Left renal cortex interstitium (tissue), 4 donors: ENCODE measurements around the gene CEACAM18. TPM values are rescaled to one million over a fixed set of nuclear protein-coding genes. Genes with fewer than 3 reads are reported as not detected.
"Not testable (repeated sequence)": the region's sequence is repeated elsewhere in the genome, so short reads cannot be mapped to it uniquely, and the experiment has no call there.

ENCODE experiments used
- DNase-seq, 4 donors: peaks; one replicate each; pipeline ENCODE4 v3.0.0-alpha.2; 2013; ENCODE audit warnings: low read depth in 4 of 4, low spot score in 2 of 4, missing footprints in 1 of 4
- polyA plus RNA-seq, 4 donors: library from polyadenylated mRNA; unstranded; fragments of 120-200 nt; gene quantifications; one replicate each; pipeline ENCODE4 v1.2.1, GENCODE V29; 2013; ENCODE audit not compliant: insufficient read length in 4 of 4

Gene CEACAM18
- polyA plus RNA-seq, 4 donors: not detected

DNA sequence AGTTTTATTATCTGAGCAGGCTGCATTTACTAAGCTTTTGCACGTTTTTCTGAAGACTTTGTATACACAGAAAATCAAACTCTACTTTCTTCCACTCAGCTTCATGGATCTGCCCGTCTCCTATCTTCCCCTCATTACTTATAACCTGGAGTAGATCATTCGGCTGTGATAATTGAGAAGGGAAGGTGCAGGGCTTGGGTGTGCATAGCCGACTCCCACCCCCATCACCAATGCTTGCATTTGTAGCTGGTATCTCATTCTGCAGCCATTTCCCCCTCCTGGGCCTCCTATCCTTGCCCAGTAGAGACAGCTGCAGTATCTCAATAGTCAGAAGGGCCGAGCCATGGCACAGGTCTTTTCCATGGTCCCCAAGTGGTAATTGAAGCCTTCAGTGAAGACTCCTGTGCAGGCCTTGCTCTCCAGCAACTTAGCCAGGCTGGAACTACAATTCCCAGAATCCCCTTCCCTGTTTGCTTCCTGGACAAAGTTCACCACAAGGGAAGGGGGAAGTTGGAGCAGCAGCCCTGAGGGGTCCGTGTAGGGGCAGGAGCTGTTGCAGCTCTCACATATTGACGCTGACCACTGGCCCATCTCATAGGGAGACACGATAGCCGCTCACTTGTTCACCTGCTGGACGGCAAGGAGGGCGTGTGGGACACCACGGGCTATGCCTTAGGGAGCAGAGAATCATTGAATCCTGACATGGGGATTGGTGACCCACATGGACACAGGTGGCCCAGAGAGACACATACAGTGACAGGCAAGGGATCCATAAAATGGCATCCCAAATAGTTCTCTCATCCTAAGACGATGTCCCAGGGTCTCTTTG is 18.0 kb upstream of the CEACAM18 start:
- DNase-seq: no peak

DNA sequence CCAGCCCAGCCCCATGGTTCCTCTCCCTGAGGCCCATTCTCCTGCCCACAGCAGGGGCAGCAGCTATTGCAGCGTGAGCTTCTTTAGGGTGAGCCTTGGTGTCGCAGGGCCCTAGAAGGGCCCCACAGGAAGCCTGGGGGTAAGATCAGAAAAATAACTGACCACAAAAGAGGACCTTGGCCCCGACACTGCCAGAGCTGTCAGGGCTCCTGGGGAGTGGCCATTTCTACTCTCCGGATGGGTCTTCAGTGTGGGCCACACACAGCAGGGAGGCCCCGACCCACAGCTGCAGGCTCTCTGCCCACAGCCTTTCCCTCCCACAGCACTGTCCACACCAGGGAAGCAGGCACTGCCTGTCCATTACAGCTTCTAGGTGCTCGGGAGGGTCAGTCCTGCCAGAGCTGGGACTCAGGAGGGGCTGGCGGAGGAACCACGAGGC is 16.6 kb upstream of the CEACAM18 start:
- DNase-seq: no peak

DNA sequence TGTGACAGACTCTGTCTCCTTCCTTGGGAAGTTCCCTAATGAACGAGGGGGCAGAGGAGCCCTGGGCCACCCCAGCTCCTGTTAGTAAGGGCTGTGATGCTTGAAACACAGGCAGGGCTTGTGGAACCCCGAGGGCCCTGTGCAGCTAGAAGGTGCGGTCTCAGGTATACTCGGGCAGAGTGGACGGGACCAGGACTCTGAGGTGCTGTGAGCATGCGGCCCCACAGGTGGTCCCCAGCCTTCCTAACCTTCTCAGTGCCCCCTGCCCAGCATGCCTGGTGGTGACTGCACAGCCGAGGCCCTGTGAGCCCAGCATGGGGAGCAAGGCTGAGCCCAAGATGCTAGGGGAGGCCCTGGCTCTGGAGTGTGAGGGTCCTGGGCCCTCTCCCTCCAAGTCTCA is 16.1 kb upstream of the CEACAM18 start:
- DNase-seq: no peak

- DNase-seq: no peak
Measured at GRCh38 chr19:51462681-51463080, 15.7 kb upstream of the CEACAM18 start.

DNA sequence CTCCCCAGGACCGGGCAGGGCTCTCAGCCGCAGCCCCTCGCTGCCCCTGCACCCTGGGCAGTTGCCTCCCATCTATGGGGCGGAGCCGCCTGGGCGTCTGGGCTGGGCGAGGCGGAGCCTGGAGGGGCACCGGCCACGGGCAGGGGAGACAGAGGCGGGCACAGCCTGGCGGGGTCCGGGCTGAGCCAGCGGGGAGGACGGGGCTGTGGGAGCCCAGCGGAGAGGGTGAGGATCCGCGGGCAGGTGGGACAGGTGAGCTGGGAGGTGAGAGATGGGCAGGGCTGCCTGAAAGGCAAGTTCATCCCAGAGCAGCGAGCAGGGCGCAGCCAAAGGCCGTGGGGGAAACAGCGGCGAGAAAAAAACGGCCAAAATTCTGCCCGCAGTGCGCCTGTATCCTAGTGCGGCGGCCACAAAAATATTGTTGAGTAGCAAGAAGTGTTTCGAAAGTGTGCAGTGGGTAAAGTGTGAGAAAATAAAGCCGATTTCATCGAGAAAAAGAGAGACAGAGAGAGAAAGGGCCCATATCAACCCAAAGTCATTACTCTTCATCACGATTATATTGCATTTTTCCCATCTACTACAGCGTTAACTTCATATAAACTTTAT is 14.3 kb upstream of the CEACAM18 start:
- not testable (repeated sequence) for DNase-seq

- DNase-seq: no peak
Measured at GRCh38 chr19:51466723-51467122, 11.6 kb upstream of the CEACAM18 start.

GRCh38 chr19:51467864-51468544 is 10.3 kb upstream of the CEACAM18 start:
- DNase-seq: no peak

GRCh38 chr19:51468545-51468920 is 9.8 kb upstream of the CEACAM18 start:
- DNase-seq: no peak

GRCh38 chr19:51469162-51469561 is 9.2 kb upstream of the CEACAM18 start:
- no peak for DNase-seq

DNA sequence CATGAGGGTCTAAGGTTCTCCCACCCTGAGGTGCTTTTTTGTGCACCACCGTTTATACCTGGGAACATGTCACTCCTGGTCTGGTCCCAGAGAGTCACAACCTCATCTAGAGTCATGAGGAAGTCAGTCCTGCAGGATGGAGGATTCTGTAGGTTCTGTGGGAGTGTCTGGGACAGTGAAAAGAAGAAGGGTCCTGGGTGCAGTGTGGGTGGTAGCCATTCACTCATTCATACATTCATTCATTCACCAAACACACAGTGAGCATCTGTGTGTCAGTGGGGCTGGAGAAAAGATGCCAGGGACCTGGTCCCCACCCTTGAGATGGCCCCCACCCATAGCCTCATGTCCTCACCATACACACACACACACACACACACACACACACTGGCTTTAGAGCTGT is 8.7 kb upstream of the CEACAM18 start:
- no peak for DNase-seq

GRCh38 chr19:51470966-51471365 is 7.4 kb upstream of the CEACAM18 start:
- no peak for DNase-seq

- no peak for DNase-seq
Measured at GRCh38 chr19:51471527-51471926, 6.8 kb upstream of the CEACAM18 start.

- no peak for DNase-seq
Measured at GRCh38 chr19:51472607-51473006, 5.7 kb upstream of the CEACAM18 start.

- peak in 2 of 4 donors; percentile 21 to 33 for DNase-seq
Measured at GRCh38 chr19:51473009-51473707, 5.2 kb upstream of the CEACAM18 start.

DNA sequence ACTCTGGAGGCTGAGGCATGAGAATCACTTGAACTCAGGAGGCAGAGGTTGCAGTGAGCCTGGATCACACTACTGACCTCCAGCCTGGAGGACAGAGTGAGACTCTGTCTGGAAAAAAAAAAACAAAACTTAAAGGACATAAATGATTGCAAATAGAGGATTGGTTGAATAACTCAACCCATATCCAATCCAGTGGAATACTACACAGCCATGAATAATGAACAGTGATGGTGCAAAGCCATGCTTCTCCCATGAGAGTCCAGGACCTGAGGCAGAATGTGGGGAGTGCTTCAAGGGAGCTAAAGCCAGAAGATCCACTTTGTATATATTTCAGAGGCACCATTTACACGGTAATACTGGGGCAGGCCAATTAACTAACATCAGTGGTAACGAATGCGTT is 2.2 kb upstream of the CEACAM18 start:
- no peak for DNase-seq

DNA sequence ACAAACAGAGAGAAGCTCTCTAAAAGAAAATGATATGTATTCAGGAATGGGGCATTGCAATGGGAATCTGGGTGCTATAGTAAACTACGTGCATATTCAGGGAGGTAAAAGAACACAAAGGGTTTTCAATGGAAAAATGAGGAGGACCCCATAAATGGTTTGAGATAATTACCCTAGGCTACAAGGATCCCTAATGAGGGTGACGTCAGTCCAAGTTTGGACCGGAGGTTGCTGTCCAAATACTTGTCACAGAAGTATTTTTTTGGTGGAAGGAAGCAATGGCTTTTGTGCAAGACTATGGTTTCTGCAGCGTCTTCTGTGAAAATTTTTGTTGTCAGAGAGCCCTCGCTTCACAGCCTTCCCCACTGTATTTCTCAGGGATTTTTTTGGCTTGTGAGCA is 995 bp upstream of the CEACAM18 start:
- no peak for DNase-seq

GRCh38 chr19:51479531-51480331 is 1.4 kb downstream of the CEACAM18 start:
- DNase-seq: no peak

DNA sequence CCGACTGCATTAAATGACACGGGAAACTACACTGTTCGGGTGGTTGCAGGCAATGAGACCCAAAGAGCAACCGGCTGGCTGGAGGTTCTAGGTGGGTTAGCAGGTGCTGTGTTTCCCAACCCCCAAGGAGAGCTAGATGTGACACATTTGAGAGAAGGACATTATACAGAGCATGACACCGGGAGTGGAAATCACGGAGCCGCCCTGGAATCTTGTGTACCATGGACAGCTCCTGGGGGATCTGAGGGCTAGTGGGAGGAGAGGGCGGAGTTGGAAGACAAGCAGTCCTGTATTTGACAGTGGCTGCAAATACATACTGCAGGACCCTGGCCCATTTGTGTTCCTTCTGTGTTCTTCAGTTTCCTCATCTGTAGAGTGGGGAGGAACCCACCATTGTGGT is 2.3 kb downstream of the CEACAM18 start:
- peak; percentile 17 to 36 (median 22) for DNase-seq

- no peak for DNase-seq
Measured at GRCh38 chr19:51485960-51486660, 7.8 kb downstream of the CEACAM18 start.

DNA sequence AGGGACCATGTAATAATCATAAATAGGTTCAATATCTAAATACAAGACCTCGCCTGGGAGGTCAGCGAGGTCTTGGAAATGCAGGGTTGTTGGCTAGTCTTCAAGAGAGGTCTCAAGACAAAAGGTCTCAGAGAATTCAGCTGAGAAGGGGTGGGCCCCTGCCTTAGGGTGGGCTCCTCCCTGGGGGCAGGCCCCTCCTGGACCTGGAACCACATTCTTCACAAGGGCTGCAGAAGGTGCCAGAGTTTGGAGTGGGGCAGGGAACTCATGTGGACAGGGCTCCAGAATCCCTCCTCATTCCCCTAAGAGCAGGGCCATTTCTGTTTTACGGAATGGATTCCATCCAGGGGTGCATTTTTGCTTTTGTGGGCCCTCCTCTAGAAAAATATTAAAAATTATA is 10.2 kb downstream of the CEACAM18 start:
- no peak for DNase-seq
